Cardiac muscle cell (in vitro differentiated cells and primary cell): ENCODE results near the gene MCOLN2. TPM values are rescaled to one million over a fixed set of nuclear protein-coding genes. Genes with fewer than 3 reads are reported as not detected.

ENCODE experiments used
- DNase-seq, 2 donors: peaks; one replicate each; pipeline versions ENCODE4 v3.0.0 to v3.0.0-alpha.2; 2010 to 2017; ENCODE audit warnings: low read depth in 1 of 2, low spot score in 1 of 2
- H3K27ac ChIP-seq: fragments of 200-600 bp; sonication (generic); 2 replicates; pipeline ENCODE4 v1.5.1; 2016
- H3K27me3 ChIP-seq: fragments of 200-600 bp; sonication (generic); 2 replicates; pipeline ENCODE4 v1.6.0; 2016; ENCODE audit warnings: control low read depth
- H3K36me3 ChIP-seq: fragments of 200-600 bp; sonication (generic); 2 replicates; pipeline ENCODE4 v1.5.1; 2016; ENCODE audit warnings: control low read depth
- H3K4me1 ChIP-seq: fragments of 200-600 bp; sonication (generic); 2 replicates; pipeline ENCODE4 v1.8.1; 2017; ENCODE audit warnings: low read depth, mild to moderate bottlenecking, mixed run types
- H3K4me3 ChIP-seq: fragments of 200-600 bp; sonication (generic); 2 replicates; pipeline ENCODE4 v1.5.1; 2016; ENCODE audit warnings: mild to moderate bottlenecking
- H3K9me3 ChIP-seq: fragments of 200-600 bp; sonication (generic); 2 replicates; pipeline ENCODE4 v1.5.1; 2017; ENCODE audit warnings: low read depth, mild to moderate bottlenecking, control low read depth
- polyA plus RNA-seq: library from polyadenylated mRNA; unstranded; fragments of >200 nt; fragmentation: Nextera tagmentation; extraction: Ambion mirVana; gene quantifications from 2 replicates; pipeline ENCODE4 v1.2.1, GENCODE V29; 2016
- total RNA-seq: library from RNA; depleted of rRNA; stranded (reverse); fragments of >200 nt; gene quantifications from 2 replicates; pipeline ENCODE4 v1.2.3, GENCODE V29; 2016
- TF ChIP-seq, protein P1 (sequence below): IDR thresholded peaks from 2 replicates; pipeline ENCODE4 v1.5.1; 2012; ENCODE audit warnings: low read depth, mild to moderate bottlenecking, low read length

MCOLN2 gene
- total and polyA plus RNA-seq, 2 experiments from 2014 or later, result not detected

DNA sequence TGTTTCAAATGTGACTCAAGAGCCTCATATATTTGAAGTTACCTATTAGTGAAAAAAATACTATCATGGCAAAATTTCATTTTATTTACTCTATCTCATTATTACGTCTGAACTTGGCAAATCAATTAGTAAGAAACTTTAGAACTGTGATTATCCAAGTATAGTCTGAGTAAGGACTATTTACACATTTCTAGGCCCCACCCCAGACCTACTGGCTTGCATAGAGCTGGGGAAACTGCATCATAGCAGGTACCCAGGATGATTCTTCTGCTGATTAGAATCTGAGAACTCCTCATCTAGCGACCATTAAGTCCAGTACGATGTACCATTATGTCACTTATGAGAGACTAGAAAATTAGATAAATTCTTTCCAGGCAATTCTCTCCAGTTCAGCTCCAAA, 31.2 kb upstream of the MCOLN2 start:
- Histone ChIP-seq H3K36me3 (no peaks in the 10 kb centered on the region), H3K27me3 (no peaks in the 10 kb centered on the region), H3K27ac (no peak overlapping the region), H3K9me3 (no peaks in the 10 kb centered on the region), H3K4me1 (no peaks in the 10 kb centered on the region), H3K4me3 (no peak overlapping the region)
- TF ChIP-seq, protein P1, sequence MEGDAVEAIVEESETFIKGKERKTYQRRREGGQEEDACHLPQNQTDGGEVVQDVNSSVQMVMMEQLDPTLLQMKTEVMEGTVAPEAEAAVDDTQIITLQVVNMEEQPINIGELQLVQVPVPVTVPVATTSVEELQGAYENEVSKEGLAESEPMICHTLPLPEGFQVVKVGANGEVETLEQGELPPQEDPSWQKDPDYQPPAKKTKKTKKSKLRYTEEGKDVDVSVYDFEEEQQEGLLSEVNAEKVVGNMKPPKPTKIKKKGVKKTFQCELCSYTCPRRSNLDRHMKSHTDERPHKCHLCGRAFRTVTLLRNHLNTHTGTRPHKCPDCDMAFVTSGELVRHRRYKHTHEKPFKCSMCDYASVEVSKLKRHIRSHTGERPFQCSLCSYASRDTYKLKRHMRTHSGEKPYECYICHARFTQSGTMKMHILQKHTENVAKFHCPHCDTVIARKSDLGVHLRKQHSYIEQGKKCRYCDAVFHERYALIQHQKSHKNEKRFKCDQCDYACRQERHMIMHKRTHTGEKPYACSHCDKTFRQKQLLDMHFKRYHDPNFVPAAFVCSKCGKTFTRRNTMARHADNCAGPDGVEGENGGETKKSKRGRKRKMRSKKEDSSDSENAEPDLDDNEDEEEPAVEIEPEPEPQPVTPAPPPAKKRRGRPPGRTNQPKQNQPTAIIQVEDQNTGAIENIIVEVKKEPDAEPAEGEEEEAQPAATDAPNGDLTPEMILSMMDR, result no peak
- no peak for DNase-seq

DNA sequence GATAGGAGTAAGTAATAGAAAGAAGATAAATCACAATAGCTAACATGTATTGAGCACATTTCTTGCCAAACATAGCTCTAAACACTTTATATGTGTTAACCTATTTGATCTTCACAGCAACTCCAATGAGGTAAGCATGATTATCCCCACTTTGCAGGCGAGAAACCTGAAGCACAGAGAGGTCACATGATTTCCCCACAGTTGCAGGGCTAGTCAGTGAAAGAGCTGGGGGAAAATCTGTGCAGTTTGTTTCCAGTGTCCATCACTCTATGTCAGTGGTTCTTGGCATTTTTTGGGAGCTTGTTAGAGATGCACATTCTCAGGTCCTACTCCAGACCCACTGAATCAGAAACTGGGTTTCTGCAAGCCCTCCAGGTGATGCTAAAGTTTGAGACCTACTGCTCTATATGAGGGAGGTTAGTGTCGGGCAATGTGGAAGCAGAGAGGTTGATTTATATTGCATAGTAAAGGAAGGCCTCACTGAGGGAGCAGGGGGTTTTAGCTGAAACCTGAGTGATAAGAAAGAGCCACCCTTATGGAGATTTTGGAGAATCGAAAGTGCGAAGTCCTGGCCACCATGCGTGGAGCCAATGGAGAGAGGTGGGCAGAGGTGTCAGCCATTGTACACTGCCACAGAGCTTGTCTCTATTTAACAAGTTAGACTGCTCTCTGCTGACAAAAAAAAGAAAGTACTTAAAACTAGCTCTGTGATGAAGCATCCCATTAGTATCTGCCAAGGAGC, 30.5 kb upstream of the MCOLN2 start:
- TF ChIP-seq, protein P1, result peak; percentile 27
- no peaks in the 10 kb centered on the region for H3K36me3 ChIP-seq

DNA sequence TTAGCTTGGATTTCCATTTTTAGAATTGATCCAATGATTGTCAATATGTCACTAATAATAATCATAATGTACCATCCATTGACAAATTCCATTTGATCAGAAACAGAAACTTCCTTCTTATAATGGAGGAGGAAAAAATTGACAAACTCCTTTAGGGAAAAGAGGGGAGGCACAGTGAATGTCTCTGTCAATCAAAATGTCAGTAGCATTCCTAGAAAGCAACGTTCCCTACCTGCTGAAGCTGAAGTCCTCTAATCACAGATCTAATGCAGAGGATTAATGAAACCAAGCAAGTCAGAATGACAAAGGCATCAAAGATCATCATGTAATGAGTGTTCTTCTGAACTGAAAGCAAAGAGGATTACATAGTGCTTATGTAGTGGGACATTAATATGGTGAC, 29.0 kb upstream of the MCOLN2 start:
- DNase-seq, result no peak
- TF ChIP-seq, protein P1, result no peak
- no peaks in the 10 kb centered on the region for H3K9me3 ChIP-seq
- H3K4me1 ChIP-seq, result no peaks in the 10 kb centered on the region
- H3K27me3 ChIP-seq, result no peaks in the 10 kb centered on the region
- H3K4me3 ChIP-seq, result no peak overlapping the region
- H3K27ac ChIP-seq, result no peak overlapping the region
- no peaks in the 10 kb centered on the region for H3K36me3 ChIP-seq

More for the DNA sequence above, 30.5 kb upstream of the MCOLN2 start:
- Histone ChIP-seq H3K9me3 (no peaks in the 10 kb centered on the region), H3K27me3 (no peaks in the 10 kb centered on the region), H3K4me1 (no peaks in the 10 kb centered on the region), H3K27ac (no peak overlapping the region), H3K4me3 (no peak overlapping the region)
- peak; percentile 15 to 60 for DNase-seq

DNA sequence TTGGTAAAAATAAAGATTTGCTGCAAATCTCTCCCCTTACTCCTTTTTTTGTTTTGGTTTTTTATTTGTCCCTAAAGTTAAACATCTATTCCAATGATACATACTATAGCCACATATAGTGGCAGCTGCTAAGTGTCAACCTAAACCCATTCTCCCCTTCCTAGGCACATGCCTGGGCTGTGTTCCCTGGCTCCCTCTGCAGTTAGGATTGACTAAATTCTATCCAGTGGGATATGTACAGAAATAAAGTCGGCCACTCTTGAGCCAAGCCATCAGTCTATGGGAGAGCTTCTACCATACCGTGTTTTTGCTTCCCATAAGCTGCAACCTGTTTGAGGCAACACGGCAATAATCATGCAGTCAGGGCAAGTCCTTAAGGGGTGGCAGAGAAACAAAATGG, 27.8 kb upstream of the MCOLN2 start:
- Histone ChIP-seq H3K36me3 (no peaks in the 10 kb centered on the region), H3K9me3 (no peaks in the 10 kb centered on the region), H3K4me3 (no peak overlapping the region), H3K27ac (no peak overlapping the region), H3K4me1 (no peaks in the 10 kb centered on the region), H3K27me3 (no peaks in the 10 kb centered on the region)
- TF ChIP-seq, protein P1, result no peak
- no peak for DNase-seq

DNA sequence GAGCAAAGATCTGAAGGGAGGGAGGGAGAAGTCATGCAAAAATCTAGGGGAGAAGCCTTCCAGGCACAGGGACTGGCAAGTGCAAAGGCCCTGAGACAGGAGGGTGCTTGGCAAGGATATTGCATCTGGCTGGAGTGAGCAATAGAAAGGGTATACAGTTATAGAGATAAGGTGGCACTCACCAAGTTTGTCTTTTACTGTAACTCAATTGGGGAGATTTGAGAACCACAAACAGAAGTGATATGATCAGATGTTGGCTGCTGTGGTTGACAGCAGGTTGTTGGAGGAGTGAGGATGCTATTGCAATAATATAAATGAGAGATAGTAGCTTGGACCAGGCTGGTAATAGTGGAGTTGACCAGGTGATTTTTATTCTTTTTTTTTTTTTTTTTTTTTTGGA, 25.8 kb upstream of the MCOLN2 start:
- no peak overlapping the region for H3K4me3 ChIP-seq
- H3K9me3 ChIP-seq, result no peaks in the 10 kb centered on the region
- TF ChIP-seq, protein P1, result no peak
- H3K27ac ChIP-seq, result no peak overlapping the region
- no peaks in the 10 kb centered on the region for H3K27me3 ChIP-seq
- no peak for DNase-seq
- H3K4me1 ChIP-seq, result no peaks in the 10 kb centered on the region
- H3K36me3 ChIP-seq, result no peaks in the 10 kb centered on the region
